SU-DHL-6 (cell line): ENCODE results near the gene RPA4.
"Not testable (repeated sequence)": the region's sequence is repeated elsewhere in the genome, so short reads cannot be mapped to it uniquely, and the experiment has no call there.

Experiments used
- H2AFZ ChIP-seq: fragments of 200-600 bp; sonication (generic); 2 replicates; pipeline ENCODE4 v1.6.1; 2014; ENCODE audit warnings: low read depth, mild to moderate bottlenecking, moderate library complexity, mixed read lengths, antibody characterized with exemption, low read length; ENCODE audit not compliant: severe bottlenecking
- H3F3A ChIP-seq: fragments of 200-600 bp; shearing (Covaris generic); 2 replicates; pipeline ENCODE4 v1.6.0; 2016; ENCODE audit warnings: antibody characterized with exemption, mild to moderate bottlenecking; ENCODE audit not compliant: insufficient read depth
- H3K27ac ChIP-seq: fragments of 200-600 bp; sonication (generic); 2 replicates; pipeline ENCODE4 v1.5.1; 2016; ENCODE audit warnings: low read depth, mild to moderate bottlenecking, low read length, moderate library complexity, mixed read lengths
- H3K27me3 ChIP-seq: fragments of 200-600 bp; sonication (generic), shearing (Covaris generic); 2 replicates; pipeline ENCODE4 v1.6.0; 2014; ENCODE audit warnings: mild to moderate bottlenecking, low read length
- H3K36me3 ChIP-seq: fragments of 200-600 bp; sonication (generic); 2 replicates; pipeline ENCODE4 v1.6.1; 2014; ENCODE audit warnings: mild to moderate bottlenecking, low read length, mixed read lengths
- H3K4me2 ChIP-seq: fragments of 300-600, 200-600 bp; shearing (Covaris generic), sonication (generic); 2 replicates; pipeline ENCODE4 v1.6.0; 2014; ENCODE audit warnings: low read length, low read depth, mild to moderate bottlenecking; ENCODE audit not compliant: poor library complexity, severe bottlenecking
- H3K4me3 ChIP-seq: fragments of 200-600 bp; sonication (generic); 2 replicates; pipeline ENCODE4 v1.5.1; 2014; ENCODE audit warnings: antibody characterized with exemption, low read length, mild to moderate bottlenecking, mixed read lengths; ENCODE audit not compliant: insufficient read depth, poor library complexity, severe bottlenecking
- H3K79me2 ChIP-seq: fragments of 200-600 bp; sonication (generic); 2 replicates; pipeline ENCODE4 v1.6.1; 2014; ENCODE audit warnings: mild to moderate bottlenecking, low read length, moderate library complexity; ENCODE audit not compliant: insufficient read depth
- H3K9ac ChIP-seq: fragments of 200-600 bp; sonication (generic); 2 replicates; pipeline ENCODE4 v1.7.0; 2014; ENCODE audit warnings: mild to moderate bottlenecking, low read length
- H3K9me2 ChIP-seq: fragments of 200-600 bp; sonication (generic); replicated peaks from 2 replicates; pipeline ENCODE4 v1.6.1; 2014; ENCODE audit warnings: low read length; ENCODE audit not compliant: insufficient read depth
- H3K9me3 ChIP-seq: fragments of 200-600 bp; sonication (generic); 2 replicates; pipeline ENCODE4 v1.6.1; 2014; ENCODE audit warnings: low read length, mixed read lengths; ENCODE audit not compliant: insufficient read depth
- H4K20me1 ChIP-seq: fragments of 200-600 bp; sonication (generic); 2 replicates; pipeline ENCODE4 v1.6.1; 2014; ENCODE audit warnings: low read depth, mild to moderate bottlenecking, antibody characterized with exemption, low read length, moderate library complexity, mixed read lengths
- EZH2phosphoT487 ChIP-seq: fragments of 200-600 bp; sonication (generic), shearing (Covaris generic); conservative IDR thresholded peaks from 2 replicates; pipeline ENCODE4 v1.6.1; 2018; ENCODE audit warnings: mild to moderate bottlenecking, antibody characterized with exemption, low read length, moderate library complexity, mixed read lengths
- TF ChIP-seq, protein P1 (sequence below): fragments of 200-600 bp; sonication (generic); IDR thresholded peaks from one replicate; pipeline ENCODE4 v1.5.1; 2017; ENCODE audit warnings: antibody characterized with exemption, mild to moderate bottlenecking, low read length, moderate library complexity; ENCODE audit not compliant: insufficient read depth, poor library complexity, severe bottlenecking

RPA4 gene

DNA sequence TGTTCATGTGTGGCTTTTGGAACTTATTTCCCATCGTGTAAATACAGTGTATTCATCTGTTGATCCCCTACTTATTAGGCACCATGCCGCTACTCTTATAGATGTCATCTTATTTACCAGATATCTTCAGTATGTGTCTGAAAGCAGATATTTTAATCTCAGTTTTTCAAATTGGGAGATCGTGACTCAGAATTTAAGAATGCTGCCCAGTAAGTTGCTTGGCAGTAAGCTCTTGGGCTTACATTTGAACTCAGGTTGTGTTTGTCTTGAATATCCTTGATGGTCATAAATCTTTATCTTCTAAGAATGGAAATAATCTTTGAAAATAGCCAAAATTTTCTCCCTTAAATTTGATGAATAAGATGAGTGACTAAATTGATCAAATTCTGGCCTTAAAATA, 45.9 kb upstream of the RPA4 start:
- Histone ChIP-seq H3K79me2 (peaks cover 11% of the 10 kb centered on the region), H3K27ac (peak overlapping the region; percentile 99), H3K4me2 (peak overlapping the region; percentile 90), H3K27me3 (no peaks in the 10 kb centered on the region), H4K20me1 (no peaks in the 10 kb centered on the region), H3K9me3 (no peaks in the 10 kb centered on the region), H3K9ac (peak overlapping the region; percentile 57), H2AFZ (no peak overlapping the region), H3F3A (peaks cover 32% of the 10 kb centered on the region), H3K9me2 (no peaks in the 10 kb centered on the region), H3K4me3 (peak overlapping the region; percentile 30), H3K36me3 (no peaks in the 10 kb centered on the region)
- TF ChIP-seq EZH2phosphoT487, result no peak
- TF ChIP-seq, protein P1, sequence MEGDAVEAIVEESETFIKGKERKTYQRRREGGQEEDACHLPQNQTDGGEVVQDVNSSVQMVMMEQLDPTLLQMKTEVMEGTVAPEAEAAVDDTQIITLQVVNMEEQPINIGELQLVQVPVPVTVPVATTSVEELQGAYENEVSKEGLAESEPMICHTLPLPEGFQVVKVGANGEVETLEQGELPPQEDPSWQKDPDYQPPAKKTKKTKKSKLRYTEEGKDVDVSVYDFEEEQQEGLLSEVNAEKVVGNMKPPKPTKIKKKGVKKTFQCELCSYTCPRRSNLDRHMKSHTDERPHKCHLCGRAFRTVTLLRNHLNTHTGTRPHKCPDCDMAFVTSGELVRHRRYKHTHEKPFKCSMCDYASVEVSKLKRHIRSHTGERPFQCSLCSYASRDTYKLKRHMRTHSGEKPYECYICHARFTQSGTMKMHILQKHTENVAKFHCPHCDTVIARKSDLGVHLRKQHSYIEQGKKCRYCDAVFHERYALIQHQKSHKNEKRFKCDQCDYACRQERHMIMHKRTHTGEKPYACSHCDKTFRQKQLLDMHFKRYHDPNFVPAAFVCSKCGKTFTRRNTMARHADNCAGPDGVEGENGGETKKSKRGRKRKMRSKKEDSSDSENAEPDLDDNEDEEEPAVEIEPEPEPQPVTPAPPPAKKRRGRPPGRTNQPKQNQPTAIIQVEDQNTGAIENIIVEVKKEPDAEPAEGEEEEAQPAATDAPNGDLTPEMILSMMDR, result no peak

DNA sequence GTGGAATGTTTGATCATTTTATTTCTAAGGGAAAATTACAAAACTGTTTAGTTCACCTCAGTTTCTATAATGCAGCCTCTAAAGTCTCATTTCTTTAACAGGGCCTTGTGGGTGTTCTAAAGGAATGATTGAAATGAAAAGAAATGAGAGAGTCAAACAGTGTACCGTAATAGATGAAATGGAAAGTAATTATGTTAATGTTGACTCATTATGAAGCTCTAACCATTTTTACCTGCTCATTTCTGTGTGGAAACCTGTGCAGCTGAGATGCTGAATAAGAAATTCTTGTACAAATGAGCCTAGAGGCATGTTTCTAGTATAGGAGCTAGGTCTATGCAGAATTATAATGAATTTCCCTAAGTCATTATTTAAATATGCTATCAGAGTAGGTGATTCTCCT, 45.2 kb upstream of the RPA4 start:
- Histone ChIP-seq H3K27me3 (no peaks in the 10 kb centered on the region), H3K4me2 (peak overlapping the region; percentile 90), H2AFZ (no peak overlapping the region), H3K27ac (peak overlapping the region; percentile 99), H3K4me3 (peak overlapping the region; percentile 30), H4K20me1 (no peaks in the 10 kb centered on the region), H3K36me3 (no peaks in the 10 kb centered on the region), H3K9ac (peak overlapping the region; percentile 57), H3K79me2 (peaks cover 11% of the 10 kb centered on the region), H3F3A (peaks cover 32% of the 10 kb centered on the region), H3K9me2 (no peaks in the 10 kb centered on the region), H3K9me3 (no peaks in the 10 kb centered on the region)
- TF ChIP-seq, protein P1, result no peak
- no peak for TF ChIP-seq EZH2phosphoT487

DNA sequence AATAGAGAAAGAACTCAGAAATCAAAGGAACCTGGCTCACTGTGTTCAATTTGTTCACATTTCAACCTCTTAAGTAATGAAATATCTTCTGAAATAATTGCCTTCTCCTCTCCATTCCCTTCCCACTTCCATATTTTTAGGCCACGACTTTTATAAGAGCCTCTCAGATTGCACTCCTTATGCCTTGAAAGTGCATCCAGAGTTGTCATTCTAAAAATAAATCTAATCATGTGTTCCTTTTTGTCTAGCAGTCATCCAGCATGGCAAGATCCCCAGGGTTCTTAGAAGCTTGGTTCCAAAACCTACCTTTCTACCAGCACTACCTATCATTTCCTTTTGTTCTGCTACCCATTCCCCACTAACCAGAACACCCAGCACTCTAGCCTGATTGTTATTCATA, 42.4 kb upstream of the RPA4 start:
- no peak overlapping the region for H3K4me3 ChIP-seq
- H3K9me2 ChIP-seq, result no peaks in the 10 kb centered on the region
- no peaks in the 10 kb centered on the region for H3K36me3 ChIP-seq
- H3K9ac ChIP-seq, result no peak overlapping the region
- no peak overlapping the region for H3K27ac ChIP-seq
- no peaks in the 10 kb centered on the region for H3K27me3 ChIP-seq
- peaks cover 11% of the 10 kb centered on the region for H3K79me2 ChIP-seq
- TF ChIP-seq EZH2phosphoT487, result no peak
- TF ChIP-seq, protein P1, result no peak
- H4K20me1 ChIP-seq, result no peaks in the 10 kb centered on the region
- H3K9me3 ChIP-seq, result no peaks in the 10 kb centered on the region
- H3F3A ChIP-seq, result peaks cover 18% of the 10 kb centered on the region
- H3K4me2 ChIP-seq, result no peak overlapping the region
- H2AFZ ChIP-seq, result no peak overlapping the region

DNA sequence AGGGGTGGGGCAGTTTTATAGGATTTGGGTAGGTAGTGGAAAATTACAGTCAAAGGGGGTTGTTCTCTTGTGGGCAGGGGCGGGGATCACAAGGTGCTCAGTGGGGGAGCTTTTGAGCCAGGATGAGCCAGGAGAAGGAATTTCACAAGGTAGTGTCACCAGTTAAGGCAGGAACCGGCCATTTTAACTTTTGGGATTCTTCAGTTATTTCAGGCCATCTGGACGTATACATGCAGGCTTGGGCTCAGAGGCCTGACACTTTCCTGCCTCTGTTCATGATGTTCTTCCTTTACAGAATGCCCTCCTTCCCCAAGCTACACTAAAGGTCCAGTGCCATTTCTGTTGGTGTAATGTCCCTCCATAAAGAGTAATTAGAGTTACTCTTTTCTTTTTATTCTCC, 41.8 kb upstream of the RPA4 start:
- H3F3A ChIP-seq, result peaks cover 17% of the 10 kb centered on the region
- H3K9me2 ChIP-seq, H3K4me2 ChIP-seq, H2AFZ ChIP-seq, H4K20me1 ChIP-seq, H3K27me3 ChIP-seq, H3K9me3 ChIP-seq, H3K36me3 ChIP-seq, H3K4me3 ChIP-seq, H3K27ac ChIP-seq, H3K9ac ChIP-seq: not testable (repeated sequence)
- H3K79me2 ChIP-seq, result peaks cover 11% of the 10 kb centered on the region
